ENCODE results near the gene FERMT1. TPM values are rescaled to one million over a fixed set of nuclear protein-coding genes. Genes with fewer than 3 reads are reported as not detected.

The FERMT1 gene
- total RNA-seq, 1 donor from 2014 or later: 8.4 TPM

DNA sequence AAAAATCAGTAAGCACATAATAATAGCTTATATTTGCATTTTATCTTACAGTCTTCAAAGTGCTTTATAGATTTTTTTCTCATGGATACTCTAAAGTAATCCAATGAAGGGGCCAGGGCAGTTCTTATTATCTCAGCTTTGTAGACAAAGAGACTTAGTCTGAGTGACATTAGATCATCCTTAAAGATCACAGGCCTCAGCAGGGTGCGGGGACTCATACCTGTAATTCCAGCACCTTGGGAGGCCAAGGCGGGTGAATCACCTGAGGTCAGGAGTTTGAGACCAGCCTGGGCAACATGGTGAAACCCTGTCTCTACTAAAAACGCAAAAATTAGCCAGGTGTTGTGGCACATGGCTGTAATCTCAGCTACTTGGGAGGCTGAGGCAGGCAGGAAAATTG, 14.5 kb downstream of the FERMT1 start:
- DNase-seq (ENCODE audit: low spot score, unreplicated experiment): no peak
- Mint-ChIP-seq H3K4me3 (ENCODE audit: low read depth) (no peak overlapping the region), H3K9me3 (ENCODE audit: low read depth) (peaks cover 5% of the 10 kb centered on the region), H3K27me3 (no peaks in the 10 kb centered on the region), H3K27ac (no peak overlapping the region), H3K36me3 (ENCODE audit: insufficient read depth) (peaks cover 19% of the 10 kb centered on the region), H3K4me1 (ENCODE audit: low read depth) (no peaks in the 10 kb centered on the region)
- TF ChIP-seq, protein P1, sequence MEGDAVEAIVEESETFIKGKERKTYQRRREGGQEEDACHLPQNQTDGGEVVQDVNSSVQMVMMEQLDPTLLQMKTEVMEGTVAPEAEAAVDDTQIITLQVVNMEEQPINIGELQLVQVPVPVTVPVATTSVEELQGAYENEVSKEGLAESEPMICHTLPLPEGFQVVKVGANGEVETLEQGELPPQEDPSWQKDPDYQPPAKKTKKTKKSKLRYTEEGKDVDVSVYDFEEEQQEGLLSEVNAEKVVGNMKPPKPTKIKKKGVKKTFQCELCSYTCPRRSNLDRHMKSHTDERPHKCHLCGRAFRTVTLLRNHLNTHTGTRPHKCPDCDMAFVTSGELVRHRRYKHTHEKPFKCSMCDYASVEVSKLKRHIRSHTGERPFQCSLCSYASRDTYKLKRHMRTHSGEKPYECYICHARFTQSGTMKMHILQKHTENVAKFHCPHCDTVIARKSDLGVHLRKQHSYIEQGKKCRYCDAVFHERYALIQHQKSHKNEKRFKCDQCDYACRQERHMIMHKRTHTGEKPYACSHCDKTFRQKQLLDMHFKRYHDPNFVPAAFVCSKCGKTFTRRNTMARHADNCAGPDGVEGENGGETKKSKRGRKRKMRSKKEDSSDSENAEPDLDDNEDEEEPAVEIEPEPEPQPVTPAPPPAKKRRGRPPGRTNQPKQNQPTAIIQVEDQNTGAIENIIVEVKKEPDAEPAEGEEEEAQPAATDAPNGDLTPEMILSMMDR (IDR thresholded peaks at IDR 0.05; ENCODE audit: unreplicated experiment): no peak

DNA sequence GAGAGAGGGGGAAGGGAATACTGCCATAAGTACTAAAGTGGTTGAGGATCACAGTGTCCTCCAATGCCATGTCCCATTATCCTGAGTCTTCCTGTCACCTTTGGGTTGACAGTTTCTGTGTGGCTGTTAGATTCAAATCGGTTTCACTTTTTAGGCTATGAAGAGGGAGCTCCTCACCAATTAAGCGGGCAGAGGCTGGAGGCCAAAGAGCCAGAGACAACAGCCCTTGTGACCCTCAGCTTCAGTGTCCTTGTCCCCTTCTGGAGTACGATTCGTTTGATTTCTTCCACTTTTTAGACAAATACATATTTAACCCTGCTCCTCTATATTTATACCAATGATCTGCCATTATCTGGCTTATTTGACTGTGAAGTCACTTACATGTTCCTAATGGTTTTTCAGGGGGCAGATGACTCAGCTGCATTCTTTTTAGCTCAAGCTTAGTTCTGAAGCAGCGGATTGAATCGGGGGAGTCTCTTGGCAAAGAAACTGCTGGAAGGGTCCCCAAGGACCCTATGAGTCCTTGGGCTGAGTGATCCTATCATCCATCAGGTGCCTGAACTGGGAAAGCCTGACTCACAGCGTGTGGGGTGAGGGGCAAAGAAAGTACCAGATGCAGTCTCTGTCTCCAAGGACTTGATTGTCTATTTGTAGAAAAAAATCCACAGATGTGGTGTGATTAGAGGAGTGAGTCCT, 18.2 kb downstream of the FERMT1 start:
- Mint-ChIP-seq H3K36me3 (ENCODE audit: insufficient read depth) (peaks cover 9% of the 10 kb centered on the region), H3K27me3 (no peaks in the 10 kb centered on the region), H3K4me1 (ENCODE audit: low read depth) (no peaks in the 10 kb centered on the region), H3K27ac (no peak overlapping the region), H3K4me3 (ENCODE audit: low read depth) (no peak overlapping the region), H3K9me3 (ENCODE audit: low read depth) (no peaks in the 10 kb centered on the region)
- DNase-seq (ENCODE audit: low spot score, unreplicated experiment): no peak
- TF ChIP-seq, protein P1 (IDR thresholded peaks at IDR 0.05; ENCODE audit: unreplicated experiment): no peak

DNA sequence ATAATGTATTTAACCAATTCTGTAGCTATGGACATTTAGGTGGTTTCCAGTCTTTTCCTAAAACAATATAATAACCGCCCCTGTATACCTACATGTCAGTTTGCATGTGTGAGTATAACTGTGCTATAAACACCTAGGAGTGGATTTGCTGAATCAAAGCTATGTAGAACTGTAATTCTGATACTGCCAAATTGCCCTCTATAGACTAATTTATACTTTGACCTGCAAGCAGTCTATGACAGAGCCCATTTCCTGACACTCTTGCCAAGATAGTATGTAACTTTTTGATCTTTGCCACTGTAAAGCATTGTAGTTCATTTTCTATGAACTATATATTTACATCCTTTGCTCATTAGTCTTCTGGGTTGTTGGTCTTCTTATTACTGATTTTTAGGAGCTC, 19.5 kb downstream of the FERMT1 start:
- no peak overlapping the region for H3K27ac Mint-ChIP-seq
- no peak overlapping the region for H3K4me3 Mint-ChIP-seq (ENCODE audit: low read depth)
- TF ChIP-seq, protein P1 (IDR thresholded peaks at IDR 0.05; ENCODE audit: unreplicated experiment): no peak
- no peaks in the 10 kb centered on the region for H3K27me3 Mint-ChIP-seq
- DNase-seq (ENCODE audit: low spot score, unreplicated experiment): no peak
- H3K9me3 Mint-ChIP-seq (ENCODE audit: low read depth): no peaks in the 10 kb centered on the region
- H3K4me1 Mint-ChIP-seq (ENCODE audit: low read depth): no peaks in the 10 kb centered on the region
- H3K36me3 Mint-ChIP-seq (ENCODE audit: insufficient read depth): peaks cover 4% of the 10 kb centered on the region

DNA sequence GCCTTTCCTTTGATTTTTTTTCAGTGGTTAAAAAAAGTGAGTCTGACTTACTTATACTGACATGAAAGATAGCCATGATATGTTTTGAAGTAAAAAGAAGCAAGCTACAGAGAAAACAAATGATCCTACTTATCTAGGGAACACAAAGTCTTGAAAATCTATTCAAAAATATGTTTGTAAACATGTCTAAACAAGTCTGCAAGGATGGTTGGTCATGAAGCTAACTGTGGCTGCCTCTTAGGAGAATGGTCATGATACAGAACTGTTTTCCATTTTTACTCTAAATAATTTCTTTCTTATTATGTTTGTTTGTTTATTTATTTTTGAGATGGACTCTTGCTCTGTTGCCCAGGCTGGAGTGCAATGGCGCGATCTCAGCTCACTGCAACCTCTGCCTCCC, 21.5 kb downstream of the FERMT1 start:
- Mint-ChIP-seq H3K27ac (no peak overlapping the region), H3K4me1 (ENCODE audit: low read depth) (no peaks in the 10 kb centered on the region), H3K36me3 (ENCODE audit: insufficient read depth) (peaks cover 4% of the 10 kb centered on the region), H3K9me3 (ENCODE audit: low read depth) (no peaks in the 10 kb centered on the region), H3K27me3 (no peaks in the 10 kb centered on the region), H3K4me3 (ENCODE audit: low read depth) (no peak overlapping the region)
- DNase-seq (ENCODE audit: low spot score, unreplicated experiment): no peak
- TF ChIP-seq, protein P1 (IDR thresholded peaks at IDR 0.05; ENCODE audit: unreplicated experiment): no peak

DNA sequence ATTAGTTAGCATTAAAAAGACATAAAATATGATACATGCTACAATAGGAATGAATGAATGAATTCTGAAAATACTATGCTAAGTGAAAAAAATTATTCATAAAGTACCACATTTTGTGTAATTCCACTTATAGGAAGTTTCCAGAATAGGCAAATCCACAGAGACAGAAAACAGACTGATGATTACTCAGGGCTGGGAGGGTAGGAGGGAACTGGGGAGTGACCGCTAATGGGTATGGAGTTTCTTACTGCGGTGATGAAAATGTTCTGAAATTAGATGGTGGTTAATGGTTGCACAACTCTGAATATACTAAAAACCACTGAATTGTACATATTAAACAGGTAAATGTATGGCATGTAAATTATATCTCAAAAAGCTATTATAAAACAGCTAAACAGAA, 22.6 kb downstream of the FERMT1 start:
- Mint-ChIP-seq H3K36me3 (ENCODE audit: insufficient read depth) (peaks cover 3% of the 10 kb centered on the region), H3K27me3 (no peaks in the 10 kb centered on the region), H3K4me1 (ENCODE audit: low read depth) (no peaks in the 10 kb centered on the region), H3K4me3 (ENCODE audit: low read depth) (no peak overlapping the region), H3K9me3 (ENCODE audit: low read depth) (no peaks in the 10 kb centered on the region), H3K27ac (no peak overlapping the region)
- TF ChIP-seq, protein P1 (IDR thresholded peaks at IDR 0.05; ENCODE audit: unreplicated experiment): no peak
- no peak for DNase-seq (ENCODE audit: low spot score, unreplicated experiment)

All from progenitor cell of endocrine pancreas (in vitro differentiated cells).